ENCODE results near the gene VAT1L.
A peak's percentile ranks its signal among the peaks of the same experiment; 100 is the strongest.

The VAT1L gene

GRCh38 chr16:77963185-77964044 is 175.1 kb downstream of the VAT1L start:
- no peak overlapping the region for H3K27ac Mint-ChIP-seq
- peak overlapping the region; percentile 46 for H3K4me3 Mint-ChIP-seq
- no peak for DNase-seq (ENCODE audit: low spot score)
- peaks cover 13% of the 10 kb centered on the region for H3K27me3 Mint-ChIP-seq (ENCODE audit: low read depth)
- H3K36me3 Mint-ChIP-seq (ENCODE audit: low read depth) = no peaks in the 10 kb centered on the region
- H3K4me1 Mint-ChIP-seq (ENCODE audit: low read depth) = no peaks in the 10 kb centered on the region
- no peaks in the 10 kb centered on the region for H3K9me3 Mint-ChIP-seq

- DNase-seq (ENCODE audit: low spot score) = no peak
- Mint-ChIP-seq H3K36me3 (ENCODE audit: low read depth) (no peaks in the 10 kb centered on the region), H3K27ac (no peak overlapping the region), H3K9me3 (no peaks in the 10 kb centered on the region), H3K4me1 (ENCODE audit: low read depth) (no peaks in the 10 kb centered on the region), H3K4me3 (no peak overlapping the region), H3K27me3 (ENCODE audit: low read depth) (peaks cover 11% of the 10 kb centered on the region)
Measured at GRCh38 chr16:77965346-77965745, 177.0 kb downstream of the VAT1L start.

DNA sequence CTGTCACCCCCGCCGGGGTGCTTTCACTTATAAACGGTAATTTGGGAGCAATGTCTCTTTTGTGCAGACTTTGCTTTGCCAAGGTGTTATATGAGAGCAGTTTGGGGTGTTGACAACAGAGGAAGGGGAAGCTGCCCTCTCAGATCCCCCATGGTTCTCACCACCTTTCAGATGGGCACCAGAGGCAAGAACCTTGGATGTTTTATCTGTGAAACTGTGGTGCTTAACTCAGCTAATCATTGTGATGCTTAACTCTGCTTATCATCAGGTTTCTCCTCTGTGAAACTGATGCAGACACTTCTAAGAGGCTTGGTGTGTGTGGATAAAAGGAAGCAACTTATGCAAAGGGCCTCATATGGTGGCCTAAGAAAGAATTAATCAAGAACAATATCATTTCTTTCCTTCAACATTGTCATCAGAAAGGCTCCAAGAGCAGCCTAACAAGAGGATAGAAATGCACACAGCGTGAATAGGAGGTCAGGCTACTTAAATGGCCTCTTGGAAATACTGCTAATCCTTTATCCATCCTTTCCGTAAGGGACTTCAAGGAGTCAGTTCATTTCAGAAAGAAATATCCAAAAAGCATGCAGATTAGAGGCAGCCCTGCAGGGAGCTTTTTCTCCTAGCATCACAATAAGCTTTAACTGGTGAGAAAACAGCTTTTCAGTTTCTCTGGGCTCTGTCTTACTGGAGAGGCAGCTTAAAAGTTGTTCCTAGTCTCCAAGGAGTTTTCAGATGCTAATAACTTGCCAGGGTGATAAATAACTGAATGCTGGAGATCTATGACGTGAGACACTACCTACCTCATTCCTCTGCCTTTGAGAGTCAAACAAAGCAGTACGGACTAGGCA is 178.9 kb downstream of the VAT1L start:
- Mint-ChIP-seq H3K9me3 (no peaks in the 10 kb centered on the region), H3K27ac (no peak overlapping the region), H3K36me3 (ENCODE audit: low read depth) (no peaks in the 10 kb centered on the region), H3K27me3 (ENCODE audit: low read depth) (peaks cover 11% of the 10 kb centered on the region), H3K4me3 (no peak overlapping the region), H3K4me1 (ENCODE audit: low read depth) (no peaks in the 10 kb centered on the region)
- DNase-seq (ENCODE audit: low spot score) = no peak

DNA sequence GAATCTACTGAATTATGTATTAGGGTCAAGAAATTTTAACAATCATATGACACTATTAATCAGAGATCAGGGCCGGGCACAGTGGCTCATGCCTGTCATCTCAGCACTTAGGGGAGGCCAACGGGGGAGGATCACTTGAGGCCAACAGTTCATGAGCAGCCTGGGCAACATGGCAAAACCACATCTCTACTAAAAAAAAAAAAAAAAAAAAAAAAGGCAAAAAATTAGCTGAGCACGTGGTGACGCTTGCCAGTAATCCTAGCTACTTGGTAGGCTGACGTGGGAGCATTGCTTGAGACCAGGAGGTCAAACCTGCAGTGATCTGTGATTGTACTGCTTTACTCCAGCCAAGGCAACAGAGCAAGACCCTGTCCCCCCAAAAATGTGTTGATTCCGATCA is 181.5 kb downstream of the VAT1L start:
- H3K27me3 Mint-ChIP-seq (ENCODE audit: low read depth) = peaks cover 4% of the 10 kb centered on the region
- H3K4me3 Mint-ChIP-seq = no peak overlapping the region
- H3K36me3 Mint-ChIP-seq (ENCODE audit: low read depth) = no peaks in the 10 kb centered on the region
- DNase-seq (ENCODE audit: low spot score) = no peak
- H3K27ac Mint-ChIP-seq = no peak overlapping the region
- no peaks in the 10 kb centered on the region for H3K4me1 Mint-ChIP-seq (ENCODE audit: low read depth)
- H3K9me3 Mint-ChIP-seq = no peaks in the 10 kb centered on the region

DNA sequence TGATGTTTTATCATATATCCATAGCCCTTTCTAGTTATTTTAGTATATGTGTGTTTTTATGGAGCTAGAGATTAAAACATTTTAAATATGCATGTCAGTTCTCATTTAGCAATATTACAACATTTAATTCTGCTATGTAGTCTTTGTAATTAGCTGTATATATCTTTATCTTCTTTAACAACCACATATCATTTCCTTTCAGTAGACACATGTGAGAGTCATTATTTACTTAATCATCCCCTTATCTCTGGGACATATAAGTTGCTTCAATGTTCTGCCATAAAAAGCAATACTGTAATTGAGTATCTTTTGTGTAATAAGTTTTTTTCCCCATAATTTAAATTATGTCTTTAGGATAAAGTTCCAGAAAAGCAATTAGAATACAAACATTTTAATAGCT is 182.0 kb downstream of the VAT1L start:
- H3K27me3 Mint-ChIP-seq (ENCODE audit: low read depth) = peaks cover 4% of the 10 kb centered on the region
- no peaks in the 10 kb centered on the region for H3K4me1 Mint-ChIP-seq (ENCODE audit: low read depth)
- no peaks in the 10 kb centered on the region for H3K9me3 Mint-ChIP-seq

GRCh38 chr16:77971306-77972061 is 183.1 kb downstream of the VAT1L start:
- H3K36me3 Mint-ChIP-seq (ENCODE audit: low read depth) = no peaks in the 10 kb centered on the region
- no peaks in the 10 kb centered on the region for H3K27me3 Mint-ChIP-seq (ENCODE audit: low read depth)
- no peaks in the 10 kb centered on the region for H3K4me1 Mint-ChIP-seq (ENCODE audit: low read depth)
- DNase-seq (ENCODE audit: low spot score) = peak; percentile 52
- H3K27ac Mint-ChIP-seq = no peak overlapping the region
- H3K9me3 Mint-ChIP-seq = no peaks in the 10 kb centered on the region
- no peak overlapping the region for H3K4me3 Mint-ChIP-seq

More for the DNA sequence above, 182.0 kb downstream of the VAT1L start:
- no peaks in the 10 kb centered on the region for H3K36me3 Mint-ChIP-seq (ENCODE audit: low read depth)
- H3K4me3 Mint-ChIP-seq = no peak overlapping the region
- no peak for DNase-seq (ENCODE audit: low spot score)
- no peak overlapping the region for H3K27ac Mint-ChIP-seq

DNA sequence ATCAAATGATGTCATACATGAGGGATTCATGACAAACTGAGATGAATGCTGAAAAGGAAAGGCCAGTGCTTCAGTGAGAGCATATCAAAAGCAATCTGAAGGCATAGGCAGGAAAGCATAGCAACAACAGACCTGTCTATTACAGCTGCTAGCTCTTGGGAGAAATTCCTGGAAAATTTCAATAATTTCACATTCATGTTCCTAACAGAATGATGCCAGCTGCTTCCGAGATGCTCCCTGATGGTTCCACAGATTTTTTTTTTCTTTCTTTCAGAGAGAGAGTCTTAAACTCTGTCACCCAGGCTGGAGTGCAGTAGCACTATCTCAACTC is 183.7 kb downstream of the VAT1L start:
- Mint-ChIP-seq H3K4me1 (ENCODE audit: low read depth) (no peaks in the 10 kb centered on the region), H3K36me3 (ENCODE audit: low read depth) (no peaks in the 10 kb centered on the region), H3K27me3 (ENCODE audit: low read depth) (no peaks in the 10 kb centered on the region), H3K27ac (no peak overlapping the region), H3K4me3 (no peak overlapping the region), H3K9me3 (no peaks in the 10 kb centered on the region)
- DNase-seq (ENCODE audit: low spot score) = no peak

DNA sequence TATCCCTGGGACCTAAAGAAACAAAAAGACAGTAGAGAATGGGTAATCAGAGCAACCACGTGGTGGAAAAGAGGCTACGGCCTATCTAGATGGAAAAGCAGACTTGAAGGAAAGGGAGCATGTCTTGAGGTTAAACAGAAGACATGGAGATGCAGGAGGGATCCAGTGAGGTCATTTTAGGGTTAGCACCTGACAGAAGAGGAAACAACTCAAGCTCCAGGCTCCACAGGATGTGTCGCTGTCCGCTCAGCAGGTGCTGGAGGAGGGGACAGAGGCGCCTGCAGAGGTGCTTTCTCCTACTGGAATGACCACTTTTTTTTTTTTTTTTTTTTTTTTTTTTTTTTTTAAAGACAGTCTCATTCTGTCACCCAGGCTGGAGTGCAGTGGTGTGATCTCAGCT is 186.5 kb downstream of the VAT1L start:
- no peak overlapping the region for H3K4me3 Mint-ChIP-seq
- no peaks in the 10 kb centered on the region for H3K4me1 Mint-ChIP-seq (ENCODE audit: low read depth)
- DNase-seq (ENCODE audit: low spot score) = no peak
- H3K27ac Mint-ChIP-seq = no peak overlapping the region
- H3K27me3 Mint-ChIP-seq (ENCODE audit: low read depth) = no peaks in the 10 kb centered on the region
- H3K9me3 Mint-ChIP-seq = no peaks in the 10 kb centered on the region
- no peaks in the 10 kb centered on the region for H3K36me3 Mint-ChIP-seq (ENCODE audit: low read depth)

- Mint-ChIP-seq H3K27ac (no peak overlapping the region), H3K36me3 (ENCODE audit: low read depth) (no peaks in the 10 kb centered on the region), H3K4me3 (no peak overlapping the region), H3K9me3 (no peaks in the 10 kb centered on the region), H3K27me3 (ENCODE audit: low read depth) (no peaks in the 10 kb centered on the region), H3K4me1 (ENCODE audit: low read depth) (no peaks in the 10 kb centered on the region)
- DNase-seq (ENCODE audit: low spot score) = no peak
Measured at GRCh38 chr16:77975942-77976341, 187.6 kb downstream of the VAT1L start.

GRCh38 chr16:77977339-77977738 is 189.0 kb downstream of the VAT1L start:
- Mint-ChIP-seq H3K36me3 (ENCODE audit: low read depth) (no peaks in the 10 kb centered on the region), H3K27ac (no peak overlapping the region), H3K27me3 (ENCODE audit: low read depth) (no peaks in the 10 kb centered on the region), H3K4me1 (ENCODE audit: low read depth) (no peaks in the 10 kb centered on the region), H3K9me3 (no peaks in the 10 kb centered on the region), H3K4me3 (no peak overlapping the region)
- no peak for DNase-seq (ENCODE audit: low spot score)

GRCh38 chr16:77985111-77985510 is 196.7 kb downstream of the VAT1L start:
- Mint-ChIP-seq H3K27ac (no peak overlapping the region), H3K36me3 (ENCODE audit: low read depth) (no peaks in the 10 kb centered on the region), H3K9me3 (no peaks in the 10 kb centered on the region), H3K27me3 (ENCODE audit: low read depth) (no peaks in the 10 kb centered on the region), H3K4me3 (no peak overlapping the region), H3K4me1 (ENCODE audit: low read depth) (no peaks in the 10 kb centered on the region)
- DNase-seq (ENCODE audit: low spot score) = no peak

- no peaks in the 10 kb centered on the region for H3K36me3 Mint-ChIP-seq (ENCODE audit: low read depth)
- no peaks in the 10 kb centered on the region for H3K27me3 Mint-ChIP-seq (ENCODE audit: low read depth)
- no peak overlapping the region for H3K4me3 Mint-ChIP-seq
- H3K4me1 Mint-ChIP-seq (ENCODE audit: low read depth) = no peaks in the 10 kb centered on the region
- no peak for DNase-seq (ENCODE audit: low spot score)
- no peak overlapping the region for H3K27ac Mint-ChIP-seq
- H3K9me3 Mint-ChIP-seq = no peaks in the 10 kb centered on the region
Measured at GRCh38 chr16:77986011-77986740, 197.8 kb downstream of the VAT1L start.

GRCh38 chr16:77987810-77988209 is 199.4 kb downstream of the VAT1L start:
- no peak overlapping the region for H3K27ac Mint-ChIP-seq
- no peaks in the 10 kb centered on the region for H3K36me3 Mint-ChIP-seq (ENCODE audit: low read depth)
- no peaks in the 10 kb centered on the region for H3K4me1 Mint-ChIP-seq (ENCODE audit: low read depth)
- DNase-seq (ENCODE audit: low spot score) = no peak
- no peaks in the 10 kb centered on the region for H3K9me3 Mint-ChIP-seq
- H3K4me3 Mint-ChIP-seq = no peak overlapping the region
- no peaks in the 10 kb centered on the region for H3K27me3 Mint-ChIP-seq (ENCODE audit: low read depth)
